EL (cell line): ENCODE data around the gene PRPF6.
"Not testable (repeated sequence)": the region's sequence is repeated elsewhere in the genome, so short reads cannot be mapped to it uniquely, and the experiment has no call there.

ENCODE experiments used
- DNase-seq: peaks from one replicate; pipeline ENCODE4 v3.0.0-alpha.2; 2016

The PRPF6 gene

GRCh38 chr20:63976980-63977738 lies 3.8 kb upstream of the PRPF6 start:
- DNase-seq = no peak

GRCh38 chr20:63977739-63978276 lies 3.1 kb upstream of the PRPF6 start:
- DNase-seq = peak; percentile 87

GRCh38 chr20:63978319-63979228 lies 2.4 kb upstream of the PRPF6 start:
- DNase-seq = peak; percentile 71

DNA sequence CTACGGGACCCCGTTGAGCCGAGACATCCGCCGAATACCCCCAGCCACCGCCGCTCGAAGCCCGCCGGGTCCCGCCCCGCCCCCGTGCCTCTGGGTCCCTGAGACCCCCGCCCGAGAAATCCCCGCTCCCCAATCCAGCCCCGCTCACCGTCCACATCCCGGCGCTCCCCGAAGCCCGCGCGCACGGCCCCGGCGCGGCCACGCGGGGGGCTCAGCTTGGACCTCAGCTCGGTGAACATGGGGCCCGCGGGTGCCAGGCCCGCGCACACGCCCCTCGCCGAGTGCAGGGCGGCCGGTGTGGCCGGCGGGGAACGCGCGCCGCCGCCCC lies 1.7 kb upstream of the PRPF6 start:
- no peak for DNase-seq

DNA sequence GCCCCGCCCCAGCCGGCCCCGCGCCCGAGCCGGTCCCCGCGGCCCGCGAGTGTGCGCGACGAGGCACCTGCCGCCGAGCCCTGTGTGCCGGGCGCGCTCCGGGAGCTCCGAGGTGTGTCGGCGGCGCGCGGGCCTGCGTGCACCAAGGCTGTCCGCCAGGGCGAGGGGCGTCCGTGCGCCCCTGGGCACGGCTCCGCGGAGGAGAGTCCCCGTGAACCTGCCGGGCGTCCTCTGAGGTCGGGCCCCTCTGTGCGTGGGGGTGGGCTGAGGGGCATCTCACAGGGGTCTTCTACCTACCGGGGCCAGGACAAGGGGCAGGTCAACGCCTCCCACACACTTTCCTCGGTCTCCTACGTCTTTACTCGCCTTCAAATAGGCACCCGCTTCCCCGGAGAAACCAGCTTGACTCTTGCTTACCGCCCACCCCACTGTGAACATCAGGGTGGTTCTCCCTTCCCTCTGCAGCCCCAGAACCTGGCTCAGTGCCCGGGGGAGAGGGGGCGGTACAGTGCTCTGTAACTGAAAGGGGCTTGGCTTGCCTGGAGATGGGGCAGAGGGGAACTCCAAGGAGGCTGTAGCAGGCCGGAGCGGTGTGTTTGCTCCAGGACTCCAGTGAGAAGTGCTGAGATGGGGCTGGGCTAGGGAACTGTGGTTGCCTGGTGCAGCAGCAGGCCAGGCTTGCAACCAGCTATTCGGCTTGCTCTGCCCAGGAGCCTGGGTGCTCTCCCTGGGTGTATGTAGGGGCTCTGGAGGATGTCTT lies 1.2 kb upstream of the PRPF6 start, which contains the start of gene SAMD10:
Gene SAMD10 (minus strand): TSS at position 86 of the 760 bp plus-strand sequence. CDS start 175 bp downstream, outside the sequence.
- peak; percentile 50 for DNase-seq

DNA sequence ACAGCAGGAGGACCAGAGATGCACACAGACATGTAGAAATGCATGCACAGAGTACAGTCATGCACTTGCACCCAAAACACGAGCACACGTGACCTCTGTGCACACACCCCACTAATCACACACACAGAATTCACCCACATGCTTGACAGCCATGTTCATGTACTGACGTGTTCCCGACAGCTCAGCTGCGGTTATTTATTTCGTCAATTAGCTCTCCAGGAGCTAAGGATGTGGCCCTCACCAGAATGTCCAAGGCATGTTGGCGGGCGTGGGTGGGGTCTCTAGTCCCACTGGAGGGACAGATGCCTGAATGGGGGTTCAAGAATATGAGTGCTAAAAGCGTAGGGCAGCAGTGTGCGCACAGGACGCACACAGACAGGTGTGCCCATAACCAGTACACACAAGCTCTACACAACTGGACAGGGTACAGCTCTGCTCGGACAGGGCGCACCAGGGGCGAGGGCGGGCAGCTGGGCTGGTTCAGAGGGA lies 571 bp upstream of the PRPF6 start:
- DNase-seq = no peak

DNA sequence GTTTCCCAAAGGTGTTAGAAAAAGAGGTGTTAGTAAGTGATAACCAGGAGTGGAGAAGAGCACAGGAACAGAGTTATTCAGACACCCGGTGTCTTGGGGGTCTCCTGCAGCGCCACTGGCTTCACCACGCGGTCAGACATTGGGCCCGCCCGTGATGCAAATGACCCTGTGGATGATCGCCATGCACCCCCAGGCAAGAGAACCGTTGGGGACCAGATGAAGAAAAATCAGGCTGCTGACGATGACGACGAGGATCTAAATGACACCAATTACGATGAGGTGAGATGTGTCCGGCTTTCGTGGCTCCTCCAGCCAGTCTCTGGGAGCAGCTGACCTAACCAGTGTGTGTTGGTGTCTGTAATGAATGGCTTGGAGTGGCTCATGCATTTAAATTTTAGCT lies 2.0 kb downstream of the PRPF6 start:
- DNase-seq = no peak

GRCh38 chr20:64000906-64001305 lies 20.0 kb downstream of the PRPF6 start:
- no peak for DNase-seq

GRCh38 chr20:64001607-64002011 lies 20.7 kb downstream of the PRPF6 start:
- DNase-seq = no peak

DNA sequence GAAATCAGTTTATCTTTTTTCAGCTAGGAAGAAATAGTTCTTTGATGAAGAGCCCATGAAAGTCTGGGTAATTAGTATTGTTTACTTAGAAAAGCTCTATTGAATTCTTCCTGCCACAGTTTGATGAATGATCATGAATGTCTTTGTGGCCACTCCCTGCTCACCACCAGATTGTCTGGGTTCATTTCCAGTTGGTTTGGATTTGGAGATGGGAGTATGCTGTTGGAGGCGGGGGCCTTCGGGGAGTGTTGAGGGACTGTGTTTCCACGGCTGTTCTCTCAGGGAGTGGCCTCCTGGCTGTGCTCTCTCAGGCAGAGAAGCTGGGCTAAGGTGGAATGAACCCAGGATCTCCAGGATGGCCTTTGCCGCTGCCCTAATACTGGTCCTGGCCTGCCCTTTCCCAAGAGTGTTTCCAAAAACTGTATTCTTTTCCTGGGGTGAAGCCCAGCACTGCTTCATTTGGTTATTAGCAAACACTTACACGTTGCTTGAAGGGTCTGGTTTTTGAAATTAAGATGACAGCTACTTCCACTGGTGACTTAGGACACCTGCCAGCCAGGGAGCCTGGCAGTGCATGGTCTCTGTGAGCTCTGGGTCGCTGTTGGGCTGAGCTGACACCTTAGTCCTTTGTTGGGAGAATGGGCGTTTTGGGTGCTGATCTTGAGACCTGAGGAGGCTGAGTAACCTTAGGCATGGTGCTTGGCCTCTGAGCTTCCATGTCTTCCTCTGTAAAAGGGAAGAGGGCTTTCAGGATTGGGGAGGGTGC lies 23.2 kb downstream of the PRPF6 start:
- DNase-seq = no peak

GRCh38 chr20:64005394-64005793 lies 24.5 kb downstream of the PRPF6 start:
- DNase-seq = no peak

DNA sequence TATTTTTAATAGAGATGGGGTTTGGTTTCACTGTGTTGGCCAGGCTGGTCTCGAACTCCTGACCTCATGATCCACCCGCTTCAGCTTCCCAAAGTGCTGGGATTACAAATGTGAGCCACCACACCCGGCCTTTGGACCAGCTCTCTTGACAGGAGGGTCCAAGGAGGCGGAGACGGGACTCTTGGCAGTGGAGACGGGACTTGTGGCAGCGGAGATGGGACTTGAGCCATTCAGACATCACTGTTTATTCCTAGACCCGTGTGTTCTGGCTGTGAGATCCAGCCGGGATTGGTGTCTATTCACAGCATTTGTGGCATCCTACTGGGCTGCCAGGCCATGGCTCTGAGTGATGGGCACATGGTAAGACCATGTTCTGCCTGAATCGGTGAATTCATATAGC lies 25.6 kb downstream of the PRPF6 start:
- DNase-seq = no peak

DNA sequence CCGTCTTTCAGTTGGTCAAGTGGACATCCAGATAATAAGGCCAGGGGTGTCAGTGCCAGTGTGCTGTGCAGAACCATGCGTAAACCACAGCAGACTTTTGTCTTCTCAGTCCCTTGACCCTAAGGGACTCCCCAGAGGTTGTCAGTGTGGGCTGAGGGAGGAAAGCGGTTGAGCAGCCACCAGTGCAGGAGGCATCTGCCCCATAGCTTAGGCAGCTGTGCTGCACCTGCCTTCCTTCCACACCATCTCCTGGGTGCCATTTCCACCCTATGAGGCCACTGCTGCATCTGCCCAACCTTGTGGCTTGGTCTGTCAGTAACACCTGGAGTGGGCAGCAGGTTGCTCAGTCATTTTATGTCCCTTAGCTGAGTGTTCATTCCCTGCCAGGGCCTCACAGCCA lies 26.0 kb downstream of the PRPF6 start:
- DNase-seq = no peak

- DNase-seq = no peak
Observed at GRCh38 chr20:64009811-64010387, 29.0 kb downstream of the PRPF6 start.

- no peak for DNase-seq
Observed at GRCh38 chr20:64010711-64011237, 29.8 kb downstream of the PRPF6 start.

DNA sequence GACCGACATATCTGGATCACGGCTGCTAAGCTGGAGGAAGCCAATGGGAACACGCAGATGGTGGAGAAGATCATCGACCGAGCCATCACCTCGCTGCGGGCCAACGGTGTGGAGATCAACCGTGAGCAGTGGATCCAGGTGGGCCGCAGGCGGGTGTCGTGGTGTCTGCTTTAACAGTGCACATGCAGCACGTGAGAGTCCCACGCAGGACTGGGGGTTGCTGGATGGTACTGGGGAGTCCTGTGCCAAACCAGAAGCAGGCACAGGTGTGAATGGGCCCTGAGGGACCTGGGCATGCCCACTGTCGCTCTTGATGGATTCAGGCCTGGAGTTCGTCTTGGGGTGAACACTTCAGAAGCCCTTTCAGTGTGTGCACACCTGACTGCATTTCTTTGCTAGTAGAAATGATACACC lies 30.4 kb downstream of the PRPF6 start:
- no peak for DNase-seq

DNA sequence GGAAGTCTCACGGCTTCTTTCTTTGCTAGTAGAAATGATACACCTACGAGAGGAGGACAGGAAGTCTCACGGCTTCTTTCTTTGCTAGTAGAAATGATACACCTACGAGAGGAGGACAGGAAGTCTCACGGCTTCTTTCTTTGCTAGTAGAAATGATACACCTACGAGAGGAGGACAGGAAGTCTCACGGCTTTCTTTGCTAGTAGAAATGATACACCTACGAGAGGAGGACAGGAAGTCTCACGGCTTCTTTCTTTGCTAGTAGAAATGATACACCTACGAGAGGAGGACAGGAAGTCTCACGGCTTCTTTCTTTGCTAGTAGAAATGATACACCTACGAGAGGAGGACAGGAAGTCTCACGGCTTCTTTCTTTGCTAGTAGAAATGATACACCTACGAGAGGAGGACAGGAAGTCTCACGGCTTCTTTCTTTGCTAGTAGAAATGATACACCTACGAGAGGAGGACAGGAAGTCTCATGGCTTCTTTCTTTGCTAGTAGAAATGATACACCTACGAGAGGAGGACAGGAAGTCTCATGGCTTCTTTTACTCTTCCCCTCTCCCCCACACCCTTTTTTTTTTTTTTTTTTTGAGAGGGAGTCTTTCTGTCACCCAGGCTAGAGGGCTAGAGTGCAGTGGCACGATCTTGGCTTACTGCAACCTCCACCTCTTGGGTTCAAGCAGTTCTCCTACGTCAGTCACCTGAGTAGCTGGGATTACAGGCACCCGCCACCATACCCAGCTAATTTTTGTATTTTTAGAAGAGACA lies 31.6 kb downstream of the PRPF6 start:
- not testable (repeated sequence) for DNase-seq

DNA sequence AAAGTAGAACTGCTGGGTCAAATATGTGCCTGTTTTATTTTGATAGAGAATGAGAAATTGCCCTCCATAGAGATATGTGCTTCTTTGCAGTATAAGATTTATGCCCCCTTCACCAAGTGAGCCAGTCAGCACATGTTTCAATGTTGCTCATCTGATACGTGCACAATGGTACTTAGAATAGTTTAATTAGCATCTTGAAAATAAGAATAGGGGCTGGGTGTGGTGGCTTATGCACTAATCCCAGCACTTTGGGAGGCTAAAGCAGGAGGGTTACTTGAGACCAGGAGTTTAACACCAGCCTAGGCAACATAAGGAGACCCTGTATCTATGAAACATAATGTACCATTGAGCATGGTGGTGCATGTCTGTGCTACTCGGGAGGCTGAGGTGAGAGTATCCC lies 34.7 kb downstream of the PRPF6 start:
- no peak for DNase-seq

DNA sequence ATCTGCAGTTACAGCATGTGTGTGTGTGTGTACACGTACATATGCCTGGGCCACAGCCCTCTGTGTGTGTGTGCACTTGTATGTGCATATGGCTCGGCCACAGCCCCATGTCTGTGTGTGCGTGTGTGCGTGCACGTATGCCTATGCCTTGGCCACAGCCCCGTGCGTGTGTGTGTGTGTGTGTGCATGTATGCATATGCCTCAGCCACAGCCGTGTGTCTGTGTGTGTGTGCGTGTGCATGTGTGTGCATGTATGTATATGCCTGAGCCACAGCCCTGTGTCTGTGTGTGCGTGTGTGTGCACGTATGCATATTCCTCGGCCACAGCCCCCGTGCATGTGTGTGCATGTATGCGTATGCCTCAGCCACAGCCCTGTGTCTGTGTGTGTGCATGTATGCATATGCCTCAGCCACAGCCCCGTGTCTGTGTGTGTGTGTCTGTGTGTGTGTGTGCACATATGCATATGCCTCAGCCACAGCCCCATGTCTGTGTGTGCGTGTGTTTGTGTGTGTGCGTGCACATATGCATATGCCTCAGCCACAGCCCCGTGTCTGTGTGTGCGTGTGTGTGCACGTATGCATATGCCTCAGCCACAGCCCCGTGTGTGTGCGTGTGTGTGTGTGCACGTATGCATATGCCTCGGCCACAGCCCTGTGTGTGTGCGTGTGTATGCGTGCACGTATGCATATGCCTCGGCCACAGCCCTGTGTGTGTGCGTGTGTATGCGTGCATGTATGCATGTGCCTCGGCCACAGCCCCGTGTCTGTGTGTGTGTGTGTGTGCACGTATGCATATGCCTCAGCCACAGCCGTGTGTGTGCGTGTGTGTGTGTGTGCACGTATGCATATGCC lies 40.4 kb downstream of the PRPF6 start:
- DNase-seq = no peak
